Endodermal cell (in vitro differentiated cells): ENCODE measurements around the gene TRIO. TPM values are rescaled to one million over a fixed set of nuclear protein-coding genes. Genes with fewer than 3 reads are reported as not detected.

Experiments used
- DNase-seq: peaks from one replicate; pipeline ENCODE4 v3.0.0-alpha.2; 2017
- H3K27ac ChIP-seq: 2 replicates; pipeline ENCODE4 v1.5.1; 2013; ENCODE audit warnings: mild to moderate bottlenecking, low read depth, low read length, moderate library complexity
- H3K27me3 ChIP-seq: 2 replicates; pipeline ENCODE4 v1.6.1; 2013; ENCODE audit warnings: mild to moderate bottlenecking, low read length, moderate library complexity; ENCODE audit not compliant: insufficient read depth, control insufficient read depth, poor library complexity, severe bottlenecking
- H3K36me3 ChIP-seq: 2 replicates; pipeline ENCODE4 v1.7.0; 2013; ENCODE audit warnings: mild to moderate bottlenecking, low read length, moderate library complexity; ENCODE audit not compliant: control insufficient read depth, insufficient read depth
- H3K4me1 ChIP-seq: one replicate; pipeline ENCODE4 v1.7.0; 2013; ENCODE audit warnings: low read length; ENCODE audit not compliant: control insufficient read depth, insufficient read depth
- H3K4me3 ChIP-seq: 2 replicates; pipeline ENCODE4 v1.5.1; 2013; ENCODE audit warnings: mild to moderate bottlenecking, low read length, moderate library complexity
- H3K9ac ChIP-seq: 2 replicates; pipeline ENCODE4 v1.6.1; 2013; ENCODE audit warnings: mild to moderate bottlenecking, low read length, moderate library complexity; ENCODE audit not compliant: poor library complexity, severe bottlenecking; ENCODE audit errors: extremely low read depth
- H3K9me3 ChIP-seq: 2 replicates; pipeline ENCODE4 v1.6.1; 2013; ENCODE audit warnings: mild to moderate bottlenecking, low read length, moderate library complexity; ENCODE audit not compliant: control insufficient read depth
- H3K27ac Mint-ChIP-seq: 2 replicates; pipeline ENCODE4 v1.8.0; 2020; ENCODE audit warnings: mixed read lengths
- H3K27me3 Mint-ChIP-seq: 2 replicates; pipeline ENCODE4 v1.8.0; 2021; ENCODE audit warnings: mild to moderate bottlenecking, mixed read lengths; ENCODE audit not compliant: insufficient read depth
- H3K36me3 Mint-ChIP-seq: 2 replicates; pipeline ENCODE4 v1.8.0; 2020; ENCODE audit warnings: low read depth, mixed read lengths
- H3K4me1 Mint-ChIP-seq: 2 replicates; pipeline ENCODE4 v1.8.0; 2020; ENCODE audit warnings: mixed read lengths
- H3K4me3 Mint-ChIP-seq: 2 replicates; pipeline ENCODE4 v1.8.0; 2020; ENCODE audit warnings: mild to moderate bottlenecking, moderate library complexity, mixed read lengths
- H3K9me3 Mint-ChIP-seq: 2 replicates; pipeline ENCODE4 v1.8.0; 2020; ENCODE audit warnings: mild to moderate bottlenecking, mixed read lengths
- WGBS, 2 experiments: methylation state at CpG; one replicate each; pipeline versions ENCODE4 v1.1.5 to v1.1.7; 2013; ENCODE audit warnings: missing lambda C conversion rate in 2 of 2, mixed read lengths in 1 of 2; ENCODE audit not compliant: insufficient coverage in 1 of 2, insufficient read length in 1 of 2; 5-methylcytosine and 5-hydroxymethylcytosine counted together
- total RNA-seq, 2 donors: library from RNA; stranded (reverse); fragmentation: NEBNext Ultra II Directional in 1 of 2; extraction: Animal tissue kit (Norgen Biotek cat#: 25700) in 1 of 2; gene quantifications; 2 replicates in 1 of 2; 3 replicates in 1 of 2; pipeline ENCODE4 v1.2.1, GENCODE V29; 2021
- TF ChIP-seq, protein P1 (sequence below): fragments of 200-600 bp; sonication (generic); conservative IDR thresholded peaks from 2 replicates; pipeline ENCODE4 v1.5.0; 2021; ENCODE audit warnings: antibody characterized with exemption, mild to moderate bottlenecking

Gene TRIO
- total RNA-seq, 2 donors from 2014 or later: 88.3 to 109 TPM

DNA sequence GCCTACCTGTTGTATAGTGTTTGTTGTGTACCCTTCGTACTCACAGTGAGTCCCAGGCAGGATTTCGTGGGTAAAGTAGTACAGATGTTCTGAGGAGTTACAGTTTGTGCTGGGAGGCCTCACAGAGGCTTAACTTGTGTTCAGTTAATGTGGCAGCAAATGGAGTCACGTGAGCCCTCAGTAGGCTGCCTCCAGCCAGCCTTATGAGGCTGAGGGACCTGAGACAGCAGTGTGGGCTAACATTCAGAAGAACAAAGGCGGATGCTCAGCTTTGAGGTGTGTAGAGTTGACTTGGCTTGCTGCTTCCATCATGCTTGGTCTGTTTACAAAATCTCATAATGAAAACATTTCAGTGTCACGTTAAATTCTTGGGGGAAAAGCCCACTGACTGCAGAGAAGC, 118.1 kb downstream of the TRIO start:
- Mint-ChIP-seq H3K36me3 (no peaks in the 10 kb centered on the region), H3K4me3 (no peak overlapping the region), H3K27ac (peak overlapping the region; percentile 72), H3K27me3 (no peaks in the 10 kb centered on the region), H3K9me3 (peaks cover under 1% of the 10 kb centered on the region), H3K4me1 (peaks cover 57% of the 10 kb centered on the region)
- no peak for DNase-seq
- WGBS, 2 experiments: 68 to 84% methylated on average over 4 to 5 of the region's 5 CpGs
- no peaks in the 10 kb centered on the region for H3K27me3 ChIP-seq
- no peak overlapping the region for H3K27ac ChIP-seq
- no peak overlapping the region for H3K9ac ChIP-seq
- peaks cover 17% of the 10 kb centered on the region for H3K4me1 ChIP-seq
- no peak overlapping the region for H3K4me3 ChIP-seq
- H3K9me3 ChIP-seq: peaks cover 1% of the 10 kb centered on the region
- TF ChIP-seq, protein P1, sequence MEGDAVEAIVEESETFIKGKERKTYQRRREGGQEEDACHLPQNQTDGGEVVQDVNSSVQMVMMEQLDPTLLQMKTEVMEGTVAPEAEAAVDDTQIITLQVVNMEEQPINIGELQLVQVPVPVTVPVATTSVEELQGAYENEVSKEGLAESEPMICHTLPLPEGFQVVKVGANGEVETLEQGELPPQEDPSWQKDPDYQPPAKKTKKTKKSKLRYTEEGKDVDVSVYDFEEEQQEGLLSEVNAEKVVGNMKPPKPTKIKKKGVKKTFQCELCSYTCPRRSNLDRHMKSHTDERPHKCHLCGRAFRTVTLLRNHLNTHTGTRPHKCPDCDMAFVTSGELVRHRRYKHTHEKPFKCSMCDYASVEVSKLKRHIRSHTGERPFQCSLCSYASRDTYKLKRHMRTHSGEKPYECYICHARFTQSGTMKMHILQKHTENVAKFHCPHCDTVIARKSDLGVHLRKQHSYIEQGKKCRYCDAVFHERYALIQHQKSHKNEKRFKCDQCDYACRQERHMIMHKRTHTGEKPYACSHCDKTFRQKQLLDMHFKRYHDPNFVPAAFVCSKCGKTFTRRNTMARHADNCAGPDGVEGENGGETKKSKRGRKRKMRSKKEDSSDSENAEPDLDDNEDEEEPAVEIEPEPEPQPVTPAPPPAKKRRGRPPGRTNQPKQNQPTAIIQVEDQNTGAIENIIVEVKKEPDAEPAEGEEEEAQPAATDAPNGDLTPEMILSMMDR: no peak
- H3K36me3 ChIP-seq: no peaks in the 10 kb centered on the region

DNA sequence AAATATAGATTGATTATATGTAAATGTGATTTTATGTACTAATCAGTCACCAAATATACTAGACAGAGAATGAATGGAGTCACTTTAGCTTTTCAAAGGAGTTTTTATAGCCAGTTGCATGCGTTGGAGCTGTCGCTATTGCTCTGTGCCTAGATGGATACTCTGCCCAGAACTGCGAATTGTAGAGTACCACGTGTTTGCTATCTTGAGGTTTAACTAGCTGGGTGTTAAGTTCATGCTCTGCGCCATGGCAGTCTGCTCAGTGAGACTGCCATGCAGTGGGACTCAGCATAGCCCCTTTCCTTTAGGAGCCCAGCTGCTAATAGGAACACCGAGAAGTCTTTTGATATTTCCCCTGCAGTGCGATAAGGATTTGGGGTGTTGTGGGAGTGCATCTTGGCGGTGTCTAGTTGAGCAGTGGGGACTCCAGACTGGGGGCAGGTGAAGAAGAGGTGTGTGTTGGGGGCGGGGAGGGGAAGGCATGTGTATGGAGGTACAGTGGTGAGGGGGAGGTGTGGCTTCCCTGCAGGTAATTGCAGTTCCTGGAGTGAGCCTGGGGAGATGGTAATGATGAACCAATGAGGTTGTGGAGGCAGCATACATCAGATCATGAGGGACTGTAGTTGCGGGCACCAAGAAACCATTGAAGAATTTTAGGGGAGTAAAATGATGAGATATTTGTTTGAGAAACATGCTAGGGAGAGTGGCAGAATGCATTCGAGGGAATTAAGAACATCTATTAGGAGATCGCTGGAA, 118.9 kb downstream of the TRIO start:
- WGBS, 2 experiments: 87 to 95% methylated on average over 8 to 12 of the region's 12 CpGs
- H3K27ac Mint-ChIP-seq: no peak overlapping the region
- Histone ChIP-seq H3K4me3 (no peak overlapping the region), H3K27me3 (no peaks in the 10 kb centered on the region), H3K27ac (no peak overlapping the region), H3K36me3 (no peaks in the 10 kb centered on the region), H3K4me1 (peaks cover 17% of the 10 kb centered on the region), H3K9ac (no peak overlapping the region), H3K9me3 (no peaks in the 10 kb centered on the region)
- TF ChIP-seq, protein P1: no peak
- no peaks in the 10 kb centered on the region for H3K36me3 Mint-ChIP-seq
- no peaks in the 10 kb centered on the region for H3K9me3 Mint-ChIP-seq
- DNase-seq: no peak
- no peaks in the 10 kb centered on the region for H3K27me3 Mint-ChIP-seq
- H3K4me1 Mint-ChIP-seq: peaks cover 60% of the 10 kb centered on the region
- no peak overlapping the region for H3K4me3 Mint-ChIP-seq

DNA sequence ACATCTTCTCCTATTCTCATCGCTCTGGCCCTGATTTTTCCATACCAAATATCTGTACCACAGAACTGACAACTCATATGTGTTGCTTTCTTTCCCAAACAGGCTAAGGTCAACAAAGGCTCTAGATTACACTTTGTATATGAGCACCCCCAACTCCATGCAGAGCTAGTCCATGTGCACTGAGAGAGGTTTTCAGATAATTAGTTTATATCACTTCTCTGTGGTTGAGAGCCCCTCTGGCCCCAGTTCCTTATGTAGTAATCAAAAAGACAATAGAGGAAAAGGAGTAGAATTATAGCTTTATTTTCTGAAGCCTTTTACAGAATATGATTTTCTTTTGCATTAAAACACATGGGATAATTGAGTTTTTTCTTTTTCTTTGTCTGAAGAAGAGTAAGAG, 120.0 kb downstream of the TRIO start:
- Histone ChIP-seq H3K27me3 (no peaks in the 10 kb centered on the region), H3K9me3 (no peaks in the 10 kb centered on the region), H3K36me3 (no peaks in the 10 kb centered on the region), H3K4me3 (no peak overlapping the region), H3K27ac (no peak overlapping the region), H3K4me1 (peaks cover 27% of the 10 kb centered on the region), H3K9ac (no peak overlapping the region)
- no peak overlapping the region for H3K4me3 Mint-ChIP-seq
- no peak overlapping the region for H3K27ac Mint-ChIP-seq
- H3K36me3 Mint-ChIP-seq: no peaks in the 10 kb centered on the region
- no peaks in the 10 kb centered on the region for H3K27me3 Mint-ChIP-seq
- WGBS, 2 experiments: 94 to 100% methylated on average over 1 of the region's 1 CpG
- no peak for DNase-seq
- TF ChIP-seq, protein P1: no peak
- H3K9me3 Mint-ChIP-seq: no peaks in the 10 kb centered on the region
- H3K4me1 Mint-ChIP-seq: peaks cover 67% of the 10 kb centered on the region
